ENCODE data around the gene EFL1. TPM values are rescaled to one million over a fixed set of nuclear protein-coding genes. Genes with fewer than 3 reads are reported as not detected.

The EFL1 gene
- total and polyA plus RNA-seq, 2 donors (not counting 3 experiments of a cell fraction or from before 2014, with no cell fraction given): 6.6 to 21.9 TPM

DNA sequence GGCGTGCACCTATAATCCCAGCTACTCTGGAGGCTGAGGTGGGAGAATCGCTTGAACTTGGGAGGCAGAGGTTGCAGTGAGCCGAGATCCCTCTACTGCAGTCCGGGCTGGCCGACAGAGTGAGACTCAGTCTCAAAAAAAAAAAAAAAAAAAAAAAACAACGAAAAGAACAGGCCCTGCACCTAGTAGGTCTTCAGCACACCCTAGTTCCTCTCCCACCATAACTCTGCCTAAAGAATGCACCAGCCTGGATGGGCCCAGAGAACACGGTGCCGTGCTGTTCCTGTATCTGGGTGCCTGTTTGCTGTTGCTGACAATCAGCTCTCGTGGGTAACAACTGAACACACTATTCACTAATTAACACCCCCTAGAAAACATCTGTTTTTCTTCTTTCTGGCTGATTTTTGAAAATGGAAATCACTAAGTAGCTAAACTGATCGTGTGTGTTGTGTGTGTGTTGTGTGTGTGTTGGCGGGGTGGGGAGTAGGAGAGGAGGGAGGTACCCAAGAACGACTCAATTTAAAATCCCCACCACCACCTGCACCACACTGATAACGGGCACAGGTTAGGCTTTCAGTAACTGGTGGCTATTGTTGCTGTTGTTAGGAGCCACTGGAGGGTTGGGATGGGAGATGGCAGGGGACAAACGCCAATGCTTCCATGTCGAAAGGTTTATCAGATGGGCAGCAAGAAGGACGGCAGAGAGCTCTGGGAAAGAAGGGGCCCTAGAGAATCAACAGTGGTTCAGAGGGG is 176.1 kb downstream of the EFL1 start:
- no peaks in the 10 kb centered on the region for H3K36me3 ChIP-seq (ENCODE audit: control insufficient read depth in 2 of 2, extremely low read depth in 1 of 2, insufficient read depth in 2 of 2, low read length in 2 of 2)
- POLR2A ChIA-PET: no interaction called here
- no peaks in the 10 kb centered on the region for H4K20me1 ChIP-seq (replicated peaks; ENCODE audit: control insufficient read depth, extremely low read depth, insufficient read depth, low read length)
- intact Hi-C loops (cut with micrococcal nuclease) (no loop called here), dilution Hi-C loops (cut with MboI; ENCODE audit: extremely low pct_ligation_motif_present, low sequenced_read_pairs) (no loop called here)
- H3K27ac ChIP-seq (ENCODE audit: insufficient read depth, low read depth, low read length): no peak overlapping the region
- H3K4me2 ChIP-seq (ENCODE audit: insufficient read depth, low read length): no peak overlapping the region
- no peaks in the 10 kb centered on the region for H3K79me2 ChIP-seq (ENCODE audit: control insufficient read depth, insufficient read depth, low read length)
- no peak overlapping the region for H2AFZ ChIP-seq (ENCODE audit: low read depth, low read length)
- no peak overlapping the region for H3K9ac ChIP-seq (replicated peaks; ENCODE audit: extremely low read depth, insufficient read depth, low read length)
- H3K4me1 ChIP-seq (ENCODE audit: control insufficient read depth, extremely low read depth, insufficient read depth, low read length): no peaks in the 10 kb centered on the region
- FAIRE-seq: no peak
- no peaks in the 10 kb centered on the region for H3K9me1 ChIP-seq (replicated peaks; ENCODE audit: control insufficient read depth, extremely low read depth, insufficient read depth, low read length)
- DNase-seq (ENCODE audit: low read depth, low spot score): no peak
- no TSS peak for BruUV-seq (replicated peaks)
- H3K4me3 ChIP-seq (replicated peaks in 1 of 3; ENCODE audit: insufficient read depth in 1 of 3, low read depth in 1 of 3, low read length in 3 of 3): no peak overlapping the region
- CTCF ChIA-PET: interaction anchor here (1.3 kb wide), 1 partner anchor 22 kb away, joined by 3 read pairs; no protein-coding TSS in a partner anchor
- TF ChIP-seq, protein P1, sequence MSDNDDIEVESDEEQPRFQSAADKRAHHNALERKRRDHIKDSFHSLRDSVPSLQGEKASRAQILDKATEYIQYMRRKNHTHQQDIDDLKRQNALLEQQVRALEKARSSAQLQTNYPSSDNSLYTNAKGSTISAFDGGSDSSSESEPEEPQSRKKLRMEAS (IDR thresholded peaks at IDR 0.05; ENCODE audit: insufficient read depth, insufficient read length): no peak
- no peak for TF ChIP-seq POLR2AphosphoS5 (IDR thresholded peaks at IDR 0.05; ENCODE audit: insufficient read depth, low read depth, low read length)
- H3K27me3 ChIP-seq (ENCODE audit: control insufficient read depth in 2 of 2, insufficient read depth in 2 of 2, low read length in 2 of 2): peaks cover 0 to 4% of the 10 kb centered on the region in 2 experiments
- H3K9me3 ChIP-seq (replicated peaks; ENCODE audit: control insufficient read depth, insufficient read depth, low read length): no peaks in the 10 kb centered on the region

DNA sequence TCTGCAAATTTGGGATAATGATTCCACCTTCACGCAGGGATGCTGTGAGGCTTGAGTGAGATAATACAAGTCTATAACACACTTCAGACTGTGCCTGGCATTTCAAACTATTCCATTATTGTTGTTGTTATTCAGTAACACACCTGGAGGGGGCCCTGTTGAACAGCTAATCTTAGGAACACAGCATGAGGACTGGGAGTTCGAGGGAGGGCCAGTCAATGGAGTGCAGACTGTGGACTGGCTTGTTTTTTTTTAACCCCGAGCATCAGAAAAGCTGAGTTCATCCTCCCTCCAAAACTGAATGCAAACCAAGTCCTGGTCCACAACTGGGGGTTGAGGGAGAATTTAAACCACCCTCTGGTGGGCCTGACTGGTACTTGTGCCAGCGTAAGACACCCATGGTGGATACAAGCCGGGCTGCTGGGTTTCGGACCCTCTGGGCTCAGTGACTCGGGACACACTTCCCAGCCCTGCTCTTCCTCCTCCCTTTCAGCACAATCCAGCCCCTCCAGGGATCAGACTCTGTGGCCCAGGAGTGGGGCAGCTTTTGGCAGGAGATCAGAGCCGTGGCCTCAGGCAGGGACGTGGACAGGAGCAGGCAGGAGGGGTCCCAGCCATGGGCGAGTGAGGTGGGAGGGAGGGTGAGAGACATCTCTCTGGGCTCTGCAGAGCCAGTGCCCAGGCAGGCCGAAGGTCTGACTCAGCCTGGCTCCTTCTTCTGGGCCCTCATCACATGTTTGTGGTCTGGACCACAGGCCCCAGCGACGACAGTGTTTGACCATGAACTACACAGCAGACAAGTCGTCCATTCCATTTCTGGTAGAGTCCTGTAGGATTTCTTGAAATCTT is 180.4 kb downstream of the EFL1 start:
- intact Hi-C loops (cut with micrococcal nuclease): no loop called here
- H4K20me1 ChIP-seq (replicated peaks; ENCODE audit: control insufficient read depth, extremely low read depth, insufficient read depth, low read length): no peaks in the 10 kb centered on the region
- no peak overlapping the region for H2AFZ ChIP-seq (ENCODE audit: low read depth, low read length)
- dilution Hi-C loops (cut with MboI; ENCODE audit: extremely low pct_ligation_motif_present, low sequenced_read_pairs): no loop called here
- H3K9ac ChIP-seq (replicated peaks; ENCODE audit: extremely low read depth, insufficient read depth, low read length): no peak overlapping the region
- CTCF ChIA-PET: interaction anchor here (1.4 kb wide), 2 partner anchors 8 to 26 kb away, joined by 4 to 6 read pairs; no protein-coding TSS in a partner anchor
- no peaks in the 10 kb centered on the region for H3K4me1 ChIP-seq (ENCODE audit: control insufficient read depth, extremely low read depth, insufficient read depth, low read length)
- peaks cover 0 to 5% of the 10 kb centered on the region in 2 experiments for H3K27me3 ChIP-seq (ENCODE audit: control insufficient read depth in 2 of 2, insufficient read depth in 2 of 2, low read length in 2 of 2)
- FAIRE-seq: no peak
- no TSS peak for BruUV-seq (replicated peaks)
- H3K27ac ChIP-seq (ENCODE audit: insufficient read depth, low read depth, low read length): no peak overlapping the region
- H3K79me2 ChIP-seq (ENCODE audit: control insufficient read depth, insufficient read depth, low read length): no peaks in the 10 kb centered on the region
- H3K9me3 ChIP-seq (replicated peaks; ENCODE audit: control insufficient read depth, insufficient read depth, low read length): no peaks in the 10 kb centered on the region
- TF ChIP-seq, protein P2, sequence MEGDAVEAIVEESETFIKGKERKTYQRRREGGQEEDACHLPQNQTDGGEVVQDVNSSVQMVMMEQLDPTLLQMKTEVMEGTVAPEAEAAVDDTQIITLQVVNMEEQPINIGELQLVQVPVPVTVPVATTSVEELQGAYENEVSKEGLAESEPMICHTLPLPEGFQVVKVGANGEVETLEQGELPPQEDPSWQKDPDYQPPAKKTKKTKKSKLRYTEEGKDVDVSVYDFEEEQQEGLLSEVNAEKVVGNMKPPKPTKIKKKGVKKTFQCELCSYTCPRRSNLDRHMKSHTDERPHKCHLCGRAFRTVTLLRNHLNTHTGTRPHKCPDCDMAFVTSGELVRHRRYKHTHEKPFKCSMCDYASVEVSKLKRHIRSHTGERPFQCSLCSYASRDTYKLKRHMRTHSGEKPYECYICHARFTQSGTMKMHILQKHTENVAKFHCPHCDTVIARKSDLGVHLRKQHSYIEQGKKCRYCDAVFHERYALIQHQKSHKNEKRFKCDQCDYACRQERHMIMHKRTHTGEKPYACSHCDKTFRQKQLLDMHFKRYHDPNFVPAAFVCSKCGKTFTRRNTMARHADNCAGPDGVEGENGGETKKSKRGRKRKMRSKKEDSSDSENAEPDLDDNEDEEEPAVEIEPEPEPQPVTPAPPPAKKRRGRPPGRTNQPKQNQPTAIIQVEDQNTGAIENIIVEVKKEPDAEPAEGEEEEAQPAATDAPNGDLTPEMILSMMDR (IDR thresholded peaks at IDR 0.05; ENCODE audit: extremely low read depth in 1 of 2, insufficient read depth in 1 of 2, low read depth in 1 of 2, low read length in 2 of 2): peak in 1 of 2 donors; percentile 16
- TF ChIP-seq FOS (IDR thresholded peaks at IDR 0.05; ENCODE audit: borderline replicate concordance, insufficient read depth, low read length) (no peak), JUN (IDR thresholded peaks at IDR 0.05; ENCODE audit: borderline replicate concordance, insufficient read depth, insufficient read length, low read depth) (no peak), MYC (IDR thresholded peaks at IDR 0.05; ENCODE audit: low read depth, low read length) (no peak)
- no peaks in the 10 kb centered on the region for H3K36me3 ChIP-seq (ENCODE audit: control insufficient read depth in 2 of 2, extremely low read depth in 1 of 2, insufficient read depth in 2 of 2, low read length in 2 of 2)
- H3K4me3 ChIP-seq (replicated peaks in 1 of 3; ENCODE audit: insufficient read depth in 1 of 3, low read depth in 1 of 3, low read length in 3 of 3): no peak overlapping the region
- no peaks in the 10 kb centered on the region for H3K9me1 ChIP-seq (replicated peaks; ENCODE audit: control insufficient read depth, extremely low read depth, insufficient read depth, low read length)
- no peak overlapping the region for H3K4me2 ChIP-seq (ENCODE audit: insufficient read depth, low read length)
- DNase-seq (ENCODE audit: low read depth, low spot score): no peak
- POLR2A ChIA-PET: no interaction called here

Data from endothelial cell of umbilical vein (primary cell).